Gastrocnemius medialis (tissue), 4 donors: ENCODE data around the gene FBXW11. TPM values are rescaled to one million over a fixed set of nuclear protein-coding genes. Genes with fewer than 3 reads are reported as not detected.

Experiments used
- ATAC-seq, 2 donors: fragments of 150-250 bp; one replicate each; pipeline ENCODE4 v1.9.1; 2016
- DNase-seq, 2 donors: peaks; one replicate each; pipeline ENCODE4 v3.0.0-alpha.2; 2019
- H3K27ac ChIP-seq, 4 donors: fragments of 200-600 bp; sonication (generic); 1 replicate in 1 of 4; 2 replicates in 3 of 4; pipeline ENCODE4 v1.5.1; 2016 to 2018; ENCODE audit warnings: mild to moderate bottlenecking in 2 of 4, moderate library complexity in 1 of 4
- H3K27me3 ChIP-seq, 3 donors: fragments of 200-600 bp; sonication (generic) in 2 of 3; 1 replicate in 1 of 3; 2 replicates in 2 of 3; pipeline versions ENCODE4 v1.5.1 to v1.6.0; 2016 to 2019; ENCODE audit warnings: mild to moderate bottlenecking in 1 of 3, moderate library complexity in 1 of 3
- H3K36me3 ChIP-seq, 2 donors: fragments of 200-600 bp; sonication (generic) in 1 of 2; one replicate each; pipeline ENCODE4 v1.5.1; 2017 to 2018
- H3K4me1 ChIP-seq, 2 donors: fragments of 200-600 bp; sonication (generic) in 1 of 2; one replicate each; pipeline ENCODE4 v1.5.1; 2016 to 2017; ENCODE audit warnings: mild to moderate bottlenecking in 2 of 2
- H3K4me3 ChIP-seq, 4 donors: fragments of 200-600 bp; sonication (generic) in 3 of 4; 1 replicate in 1 of 4; 2 replicates in 3 of 4; pipeline ENCODE4 v1.5.1; 2016 to 2019; ENCODE audit warnings: mild to moderate bottlenecking in 2 of 4
- H3K9me3 ChIP-seq, 3 donors: fragments of 200-600 bp; sonication (generic) in 2 of 3; 1 replicate in 1 of 3; 2 replicates in 2 of 3; pipeline ENCODE4 v1.5.1; 2016 to 2019
- POLR2A ChIP-seq, 2 donors: fragments of 450-650 bp; IDR thresholded peaks; one replicate each; pipeline ENCODE4 v1.6.1; 2017; ENCODE audit warnings: antibody characterized with exemption in 2 of 2, mild to moderate bottlenecking in 2 of 2, moderate library complexity in 2 of 2
- in situ Hi-C, 4 donors: fragments of 200-750 bp; cut with MboI; loops; one replicate each; pipeline versions ENCODE4 v1.15.0 to v1.8.0; 2017; ENCODE audit warnings: low sequenced_read_pairs in 4 of 4
- intact Hi-C: fragments of 100-400 bp; cut with DNase I; formaldehyde crosslinking; loops from one replicate; pipeline ENCODE4 v1.15.1; 2023; ENCODE audit warnings: low total_unique reads
- total RNA-seq, 4 donors: library from RNA; depleted of rRNA; stranded (reverse); fragments of >200 nt; gene quantifications; one replicate each; pipeline versions ENCODE4 v1.1.0 to v1.2.3, GENCODE V29; 2016
- TF ChIP-seq, protein P1 (sequence below), 5 experiments: fragments of 450-650 bp in 3 of 5; fragments of 200-600 bp in 2 of 5; sonication (generic) in 2 of 5; IDR thresholded peaks in 4 of 5; conservative IDR thresholded peaks in 1 of 5; 1 replicate in 4 of 5; 2 replicates in 1 of 5; pipeline ENCODE4 v1.5.1; 2016 to 2019; ENCODE audit warnings: antibody characterized with exemption in 5 of 5, mild to moderate bottlenecking in 3 of 5, moderate library complexity in 3 of 5

FBXW11 gene
- total RNA-seq, 4 donors from 2014 or later, result 68.5 to 80.8 (median 72.2) TPM

DNA sequence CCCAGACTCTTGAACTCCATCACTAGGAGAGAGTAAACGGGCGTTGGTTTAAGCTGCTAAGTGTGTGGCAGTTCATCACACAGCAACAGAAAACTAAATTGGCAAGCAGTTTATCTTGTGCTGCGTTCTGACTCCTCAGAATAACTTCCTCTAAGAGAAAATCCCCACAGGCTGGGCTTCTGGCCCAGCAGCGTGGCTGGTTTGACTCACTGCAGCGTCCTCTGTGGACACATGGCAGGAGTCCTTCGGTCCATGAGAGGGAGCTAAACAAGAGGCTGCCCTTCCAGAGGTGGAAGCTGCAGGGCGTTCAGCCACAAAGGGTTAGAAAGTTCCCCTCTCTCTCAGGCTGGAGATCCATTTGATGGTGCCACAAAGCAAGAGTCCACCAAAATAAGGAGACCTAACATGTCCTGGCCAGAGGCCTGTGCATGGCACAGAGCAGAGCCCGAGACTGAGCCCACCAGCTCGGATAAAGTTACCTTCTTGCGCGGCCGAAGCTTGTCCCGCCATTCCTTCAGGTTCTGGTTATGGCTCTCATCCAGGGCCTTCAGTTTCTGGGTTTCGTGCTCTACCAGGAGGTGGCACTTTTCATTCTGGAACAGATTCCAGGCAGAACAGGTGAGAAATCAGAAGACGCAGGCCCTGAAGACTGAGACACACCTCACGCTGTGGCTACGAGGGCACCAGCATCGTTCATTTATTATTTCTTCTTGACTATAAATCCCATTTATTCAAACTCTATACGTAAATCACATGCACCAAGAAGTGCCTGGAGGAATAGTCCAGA lies 46.2 kb upstream of the FBXW11 start:
- TF ChIP-seq, protein P1, sequence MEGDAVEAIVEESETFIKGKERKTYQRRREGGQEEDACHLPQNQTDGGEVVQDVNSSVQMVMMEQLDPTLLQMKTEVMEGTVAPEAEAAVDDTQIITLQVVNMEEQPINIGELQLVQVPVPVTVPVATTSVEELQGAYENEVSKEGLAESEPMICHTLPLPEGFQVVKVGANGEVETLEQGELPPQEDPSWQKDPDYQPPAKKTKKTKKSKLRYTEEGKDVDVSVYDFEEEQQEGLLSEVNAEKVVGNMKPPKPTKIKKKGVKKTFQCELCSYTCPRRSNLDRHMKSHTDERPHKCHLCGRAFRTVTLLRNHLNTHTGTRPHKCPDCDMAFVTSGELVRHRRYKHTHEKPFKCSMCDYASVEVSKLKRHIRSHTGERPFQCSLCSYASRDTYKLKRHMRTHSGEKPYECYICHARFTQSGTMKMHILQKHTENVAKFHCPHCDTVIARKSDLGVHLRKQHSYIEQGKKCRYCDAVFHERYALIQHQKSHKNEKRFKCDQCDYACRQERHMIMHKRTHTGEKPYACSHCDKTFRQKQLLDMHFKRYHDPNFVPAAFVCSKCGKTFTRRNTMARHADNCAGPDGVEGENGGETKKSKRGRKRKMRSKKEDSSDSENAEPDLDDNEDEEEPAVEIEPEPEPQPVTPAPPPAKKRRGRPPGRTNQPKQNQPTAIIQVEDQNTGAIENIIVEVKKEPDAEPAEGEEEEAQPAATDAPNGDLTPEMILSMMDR (IDR thresholded peaks at IDR 0.05 in 4 of 5, conservative IDR thresholded peaks at IDR 0.05 in 1 of 5), result no peak
- TF ChIP-seq POLR2A (IDR thresholded peaks at IDR 0.05), result no peak
- Histone ChIP-seq H3K36me3 (peaks cover 0 to 7% of the 10 kb centered on the region in 2 donors), H3K4me3 (no peak overlapping the region), H3K4me1 (no peaks in the 10 kb centered on the region), H3K27me3 (no peaks in the 10 kb centered on the region), H3K27ac (no peak overlapping the region), H3K9me3 (no peaks in the 10 kb centered on the region)
- DNase-seq, result no peak
- in situ Hi-C loops, result no loop called here
- ATAC-seq, result no peak
- intact Hi-C loops, result no loop called here

DNA sequence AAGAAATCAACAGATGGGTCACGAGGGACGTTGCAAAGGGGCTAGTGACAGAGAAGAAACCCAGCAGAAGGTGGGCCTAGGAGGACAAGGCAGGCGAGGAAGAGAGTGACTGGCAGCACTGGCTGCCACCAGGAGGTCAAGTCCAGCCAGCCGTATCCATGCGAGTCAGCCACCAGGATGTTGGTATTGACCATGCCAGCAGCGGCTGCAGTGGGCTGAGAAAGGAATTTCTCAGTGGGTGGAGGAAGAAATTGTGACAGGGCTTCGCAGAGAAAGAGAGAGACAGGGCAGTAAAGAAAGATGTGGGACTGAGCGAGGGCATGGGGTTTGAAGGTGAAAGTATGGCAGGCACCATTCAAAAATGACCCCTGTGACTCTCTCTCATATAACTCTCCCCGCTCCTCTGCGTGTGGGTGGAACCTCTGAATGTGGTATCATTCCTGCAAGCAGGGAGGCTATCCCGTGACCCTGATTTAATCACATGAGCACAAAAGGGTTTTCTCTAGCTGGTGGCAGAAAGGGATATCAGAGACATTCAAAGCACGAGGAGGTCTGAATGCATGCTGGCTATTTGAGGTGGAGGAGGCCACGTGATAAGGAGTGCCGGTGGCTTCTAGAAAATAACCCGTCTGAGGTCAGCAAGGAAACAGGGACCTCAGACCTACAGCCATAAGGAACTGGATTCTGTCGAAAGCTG lies 45.4 kb upstream of the FBXW11 start:
- intact Hi-C loops, result no loop called here
- in situ Hi-C loops, result no loop called here
- H3K27me3 ChIP-seq, result no peaks in the 10 kb centered on the region
- H3K4me1 ChIP-seq, result no peaks in the 10 kb centered on the region
- H3K4me3 ChIP-seq, result no peak overlapping the region
- no peaks in the 10 kb centered on the region for H3K9me3 ChIP-seq
- H3K36me3 ChIP-seq, result peaks cover 0 to 7% of the 10 kb centered on the region in 2 donors
- no peak for DNase-seq
- H3K27ac ChIP-seq, result no peak overlapping the region
- ATAC-seq, result no peak
- TF ChIP-seq POLR2A (IDR thresholded peaks at IDR 0.05), result no peak
- TF ChIP-seq, protein P1 (IDR thresholded peaks at IDR 0.05 in 4 of 5, conservative IDR thresholded peaks at IDR 0.05 in 1 of 5), result no peak

DNA sequence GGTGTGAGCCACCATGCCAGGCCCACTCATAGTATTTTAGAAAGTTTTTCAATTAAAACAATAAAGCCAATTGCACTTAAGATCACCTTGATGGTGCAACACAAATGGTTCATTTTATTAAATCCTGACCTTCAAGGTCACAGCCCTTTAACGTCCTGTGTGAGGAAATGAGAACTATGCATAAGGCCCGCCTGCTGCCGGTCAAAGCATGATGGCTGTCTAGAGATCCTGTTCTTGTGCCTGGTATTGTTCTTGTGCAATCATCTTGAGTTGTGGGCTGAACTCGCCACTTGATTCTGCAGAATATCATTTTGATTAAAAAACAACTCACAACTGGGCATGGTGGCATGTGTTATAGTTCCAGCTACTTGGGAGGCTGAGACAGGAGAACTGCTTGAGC lies 43.6 kb upstream of the FBXW11 start:
- in situ Hi-C loops (no loop called here), intact Hi-C loops (no loop called here)
- no peaks in the 10 kb centered on the region for H3K9me3 ChIP-seq
- H3K4me3 ChIP-seq, result no peak overlapping the region
- ATAC-seq (no peak), DNase-seq (no peak)
- no peak overlapping the region for H3K27ac ChIP-seq
- H3K36me3 ChIP-seq, result peaks cover 0 to 7% of the 10 kb centered on the region in 2 donors
- H3K27me3 ChIP-seq, result no peaks in the 10 kb centered on the region
- TF ChIP-seq, protein P1 (IDR thresholded peaks at IDR 0.05 in 4 of 5, conservative IDR thresholded peaks at IDR 0.05 in 1 of 5), result no peak
- TF ChIP-seq POLR2A (IDR thresholded peaks at IDR 0.05), result no peak
- H3K4me1 ChIP-seq, result no peaks in the 10 kb centered on the region

DNA sequence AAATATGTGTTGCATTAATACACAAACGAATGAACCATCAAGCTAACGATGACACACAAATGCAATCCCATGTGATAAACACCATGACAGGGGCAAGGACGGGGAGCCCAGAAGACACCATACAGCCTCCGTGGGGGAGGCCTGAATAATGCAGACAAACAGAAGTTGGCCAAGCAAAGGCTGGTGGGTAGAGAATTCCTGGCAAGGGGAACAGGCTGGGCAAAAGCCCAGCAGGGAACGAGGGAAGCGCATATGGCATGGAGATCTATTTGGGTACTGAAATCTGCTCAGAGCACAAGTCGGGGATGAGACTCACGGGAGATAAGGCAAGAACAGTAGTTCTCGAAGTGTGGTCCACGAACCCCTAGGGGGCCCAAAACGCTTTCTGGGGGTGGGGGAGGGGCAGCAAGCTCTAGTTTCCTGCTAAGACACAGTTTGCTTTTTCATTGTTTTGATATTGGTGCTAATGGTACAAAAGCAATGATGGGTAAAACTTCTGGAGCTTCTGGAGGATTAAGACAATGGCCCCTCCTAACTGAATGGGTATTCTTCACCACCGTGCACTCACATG lies 42.9 kb upstream of the FBXW11 start:
- no peak overlapping the region for H3K27ac ChIP-seq
- ATAC-seq (no peak), DNase-seq (no peak)
- H3K4me3 ChIP-seq, result no peak overlapping the region
- no peaks in the 10 kb centered on the region for H3K27me3 ChIP-seq
- H3K4me1 ChIP-seq, result no peaks in the 10 kb centered on the region
- no peaks in the 10 kb centered on the region for H3K9me3 ChIP-seq
- H3K36me3 ChIP-seq, result peaks cover 0 to 4% of the 10 kb centered on the region in 2 donors
- intact Hi-C loops, result no loop called here
- TF ChIP-seq POLR2A (IDR thresholded peaks at IDR 0.05), result no peak
- TF ChIP-seq, protein P1 (IDR thresholded peaks at IDR 0.05 in 4 of 5, conservative IDR thresholded peaks at IDR 0.05 in 1 of 5), result no peak
- in situ Hi-C loops, result loop anchor here (5.0 to 25.0 kb wide), 2 partner anchors 137 to 637 kb away; partner anchors contain the start of gene FGF18 (in 4 of the 4)
